Epithelial cell of esophagus (primary cell): ENCODE results near the gene ARHGAP15.
A peak's percentile ranks its signal among the peaks of the same experiment; 100 is the strongest.

Source experiments
- DNase-seq: peaks from one replicate; pipeline ENCODE4 v3.0.0; 2010; ENCODE audit warnings: low read depth
- H3K4me3 ChIP-seq: 2 replicates; pipeline ENCODE4 v1.5.1; 2011; ENCODE audit warnings: mild to moderate bottlenecking, low read length, control low read depth
- TF ChIP-seq, protein P1 (sequence below): IDR thresholded peaks from 2 replicates; pipeline ENCODE4 v1.5.1; 2011; ENCODE audit warnings: low read depth, mild to moderate bottlenecking, low read length, control low read depth, inconsistent platforms; ENCODE audit not compliant: insufficient read depth; ENCODE audit errors: missing control alignments

The ARHGAP15 gene

GRCh38 chr2:143779021-143779420 lies 649.8 kb downstream of the ARHGAP15 start:
- TF ChIP-seq, protein P1, sequence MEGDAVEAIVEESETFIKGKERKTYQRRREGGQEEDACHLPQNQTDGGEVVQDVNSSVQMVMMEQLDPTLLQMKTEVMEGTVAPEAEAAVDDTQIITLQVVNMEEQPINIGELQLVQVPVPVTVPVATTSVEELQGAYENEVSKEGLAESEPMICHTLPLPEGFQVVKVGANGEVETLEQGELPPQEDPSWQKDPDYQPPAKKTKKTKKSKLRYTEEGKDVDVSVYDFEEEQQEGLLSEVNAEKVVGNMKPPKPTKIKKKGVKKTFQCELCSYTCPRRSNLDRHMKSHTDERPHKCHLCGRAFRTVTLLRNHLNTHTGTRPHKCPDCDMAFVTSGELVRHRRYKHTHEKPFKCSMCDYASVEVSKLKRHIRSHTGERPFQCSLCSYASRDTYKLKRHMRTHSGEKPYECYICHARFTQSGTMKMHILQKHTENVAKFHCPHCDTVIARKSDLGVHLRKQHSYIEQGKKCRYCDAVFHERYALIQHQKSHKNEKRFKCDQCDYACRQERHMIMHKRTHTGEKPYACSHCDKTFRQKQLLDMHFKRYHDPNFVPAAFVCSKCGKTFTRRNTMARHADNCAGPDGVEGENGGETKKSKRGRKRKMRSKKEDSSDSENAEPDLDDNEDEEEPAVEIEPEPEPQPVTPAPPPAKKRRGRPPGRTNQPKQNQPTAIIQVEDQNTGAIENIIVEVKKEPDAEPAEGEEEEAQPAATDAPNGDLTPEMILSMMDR, result no peak
- peak; percentile 15 for DNase-seq
- H3K4me3 ChIP-seq, result no peak overlapping the region

DNA sequence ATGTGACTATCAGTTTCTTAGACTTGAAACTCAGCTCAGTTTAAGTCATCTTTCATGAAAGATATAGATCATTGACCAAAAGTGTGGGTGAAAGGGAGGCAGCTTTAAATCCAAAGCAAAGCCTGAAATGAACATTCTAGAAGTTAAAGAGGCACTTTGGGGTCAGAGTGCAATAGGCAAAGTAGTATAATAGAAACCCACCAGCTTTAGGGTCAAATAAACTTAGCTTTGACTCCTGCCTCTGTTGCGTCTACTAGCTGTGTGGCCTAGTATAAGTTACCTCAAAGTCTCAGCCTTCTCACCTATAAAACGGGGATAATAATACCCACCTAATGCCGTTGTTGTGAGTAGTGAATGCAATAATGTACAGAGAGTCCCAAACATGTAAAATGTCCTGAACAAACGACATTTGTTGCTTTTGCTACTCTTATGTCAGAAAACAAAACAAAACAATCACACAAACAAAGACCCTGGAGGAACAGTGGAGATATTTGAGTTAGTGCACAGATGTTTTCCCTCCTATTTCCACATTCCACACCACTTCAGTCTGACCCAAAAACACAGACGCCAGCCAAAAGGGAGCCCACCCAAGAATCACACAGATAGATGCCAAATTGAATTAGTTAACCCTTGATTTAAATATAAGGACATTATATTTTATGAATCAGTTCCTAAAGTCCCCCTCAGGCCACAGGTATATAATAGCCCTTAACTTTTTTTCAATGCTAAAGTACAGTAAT lies 657.0 kb downstream of the ARHGAP15 start:
- no peak overlapping the region for H3K4me3 ChIP-seq
- TF ChIP-seq, protein P1, result no peak
- DNase-seq, result no peak

DNA sequence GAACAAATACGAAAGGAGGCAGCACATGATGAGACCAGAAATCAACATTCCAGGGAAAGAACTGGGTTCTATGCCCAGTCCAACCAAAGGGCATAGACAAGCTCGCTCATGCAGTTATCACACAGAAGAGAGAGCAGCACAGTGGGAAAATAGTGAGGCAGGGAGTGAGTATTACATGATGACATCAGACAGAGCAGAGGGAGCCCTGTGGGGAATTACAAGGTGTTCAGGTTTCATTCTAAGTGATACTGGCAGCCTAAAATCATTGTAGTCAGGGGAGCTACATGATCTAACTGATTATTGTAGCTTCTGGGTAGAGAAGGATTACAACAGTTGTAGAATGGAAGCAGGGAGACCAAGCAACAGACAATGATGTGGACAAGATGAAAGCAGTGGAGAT lies 658.5 kb downstream of the ARHGAP15 start:
- DNase-seq, result peak; percentile 58
- H3K4me3 ChIP-seq, result no peak overlapping the region
- TF ChIP-seq, protein P1, result no peak

GRCh38 chr2:143792602-143793001 lies 663.4 kb downstream of the ARHGAP15 start:
- DNase-seq, result no peak
- no peak overlapping the region for H3K4me3 ChIP-seq
- TF ChIP-seq, protein P1, result no peak

- H3K4me3 ChIP-seq, result no peak overlapping the region
- DNase-seq, result no peak
- TF ChIP-seq, protein P1, result no peak
Measured at GRCh38 chr2:143793381-143793780, 664.2 kb downstream of the ARHGAP15 start.

DNA sequence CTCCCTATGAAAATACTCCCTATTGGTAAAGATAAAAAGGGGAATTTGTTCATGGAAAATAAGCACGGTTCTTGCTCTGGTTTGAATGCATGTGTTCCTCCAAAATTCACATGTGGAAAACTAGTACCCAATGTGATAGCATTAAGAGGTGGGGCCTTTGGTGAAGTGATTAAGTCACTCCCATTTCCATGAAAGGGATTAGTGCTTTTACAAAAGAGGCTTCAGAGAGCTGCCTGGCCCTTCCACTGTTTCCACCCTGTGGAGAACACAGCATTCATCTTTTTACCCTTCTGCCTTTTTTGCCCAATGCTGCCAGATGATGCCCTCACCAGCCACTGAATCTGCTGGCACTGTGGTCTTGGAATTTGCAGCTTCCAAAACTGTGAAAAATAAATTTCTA lies 666.8 kb downstream of the ARHGAP15 start:
- TF ChIP-seq, protein P1, result no peak
- no peak for DNase-seq
- H3K4me3 ChIP-seq, result no peak overlapping the region

DNA sequence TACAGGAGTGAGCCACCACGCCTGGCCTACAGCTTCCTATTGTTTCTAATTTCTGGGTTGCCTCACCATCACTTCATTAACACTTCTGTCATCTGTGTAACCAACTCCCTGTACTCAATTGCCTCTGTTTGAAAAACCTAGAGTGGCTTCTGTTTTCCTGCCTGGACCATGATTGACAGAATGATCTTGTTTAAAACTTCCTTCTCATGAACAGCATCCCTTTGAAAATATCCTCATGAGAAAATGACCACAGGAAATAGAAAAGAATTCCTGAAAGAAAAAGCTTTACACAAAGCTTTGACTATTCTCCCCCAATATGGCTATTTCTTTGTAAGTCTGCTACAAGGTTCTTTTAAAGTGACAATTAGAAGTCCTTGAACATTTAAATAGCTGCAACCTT lies 672.3 kb downstream of the ARHGAP15 start:
- DNase-seq, result no peak
- H3K4me3 ChIP-seq, result no peak overlapping the region
- TF ChIP-seq, protein P1, result no peak
